DLD1 (cell line): Measurements from ENCODE around the gene EML1.

Experiments used
- in situ Hi-C: cut with HindIII; loops from 2 replicates; pipeline ENCODE4 v1.10.0; 2017; ENCODE audit warnings: low sequenced_read_pairs

The EML1 gene

DNA sequence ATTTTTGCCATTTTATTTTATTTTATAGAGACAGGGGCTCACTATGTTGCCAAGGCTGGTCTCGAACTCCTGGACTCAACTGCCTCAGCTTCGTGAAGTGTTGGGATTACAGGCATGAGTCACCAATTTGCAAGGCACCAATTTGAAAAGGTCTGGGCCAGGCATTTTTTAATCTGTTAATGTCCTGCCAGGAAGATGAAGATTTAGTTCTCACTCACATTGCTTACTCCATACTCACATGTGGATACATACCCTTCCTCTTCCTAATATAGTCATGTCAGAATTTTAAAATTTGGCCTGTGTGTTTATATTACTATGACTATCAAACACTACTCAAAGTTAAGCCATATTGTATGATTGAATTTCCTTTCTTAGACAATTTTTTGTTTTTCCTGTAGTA, 15.3 kb upstream of the EML1 start:
- in situ Hi-C loops, result loop anchor here (10.0 kb wide), 1 partner anchor 97 kb away; no protein-coding TSS in a partner anchor

DNA sequence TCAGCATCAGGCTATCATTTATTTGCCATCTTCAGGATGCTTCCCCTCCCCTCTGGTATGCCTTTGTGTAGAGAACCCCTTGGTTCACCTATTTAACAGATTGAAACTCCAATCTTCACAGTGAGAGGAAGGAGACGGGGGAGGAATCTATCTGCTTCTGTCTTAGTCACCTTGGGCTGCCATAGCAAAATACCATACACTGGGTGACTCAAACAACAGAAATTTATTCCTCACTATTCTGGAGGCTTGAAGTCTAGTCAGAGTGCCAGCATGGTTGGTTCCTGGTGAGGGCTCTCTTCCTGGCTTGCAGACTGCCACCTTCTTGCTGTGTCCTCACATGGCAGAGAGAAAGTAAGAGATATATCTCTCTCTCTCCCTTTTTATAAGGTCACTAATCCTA, 13.5 kb upstream of the EML1 start:
- in situ Hi-C loops, result loop anchor here (10.0 kb wide), 1 partner anchor 95 kb away; no protein-coding TSS in a partner anchor

DNA sequence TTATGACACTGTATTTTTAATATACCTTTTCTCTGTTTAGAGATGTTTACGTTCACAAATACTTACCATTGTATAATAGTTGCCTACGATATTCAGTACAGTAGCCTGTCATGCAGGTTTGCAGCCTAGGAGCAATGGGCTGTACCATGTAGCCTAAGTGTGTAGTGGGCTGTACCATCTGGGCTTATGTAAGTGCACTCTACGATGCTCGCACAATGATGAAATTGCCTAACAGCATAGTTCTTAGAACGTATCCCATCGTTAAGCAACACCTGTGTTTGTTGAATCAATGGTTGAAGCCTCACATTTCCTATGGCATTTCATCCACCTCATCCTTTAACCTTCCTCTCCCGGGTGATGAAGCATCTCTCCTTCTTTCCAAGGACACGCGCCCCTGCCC, 12.5 kb upstream of the EML1 start:
- in situ Hi-C loops, result no loop called here

DNA sequence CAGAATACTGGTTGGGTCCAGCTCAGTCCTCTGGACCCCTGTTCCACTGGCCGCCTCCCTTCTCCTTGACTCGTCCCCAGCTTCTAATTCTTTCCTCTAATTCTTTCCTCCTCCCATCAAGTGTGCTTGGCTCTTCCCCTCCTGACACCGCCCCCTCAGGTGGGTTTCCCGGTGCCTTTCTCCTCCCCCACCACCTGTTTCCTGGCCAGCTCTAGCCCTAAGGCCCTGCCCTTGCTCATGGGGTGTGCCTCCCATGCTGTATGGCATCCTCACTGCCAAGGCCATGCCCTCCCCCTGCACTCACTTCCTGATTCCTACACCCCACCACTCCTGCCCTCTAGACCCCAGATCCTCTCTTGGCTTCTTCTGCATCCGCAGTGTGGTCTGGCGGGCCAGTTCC, 12.1 kb upstream of the EML1 start:
- in situ Hi-C loops, result no loop called here

DNA sequence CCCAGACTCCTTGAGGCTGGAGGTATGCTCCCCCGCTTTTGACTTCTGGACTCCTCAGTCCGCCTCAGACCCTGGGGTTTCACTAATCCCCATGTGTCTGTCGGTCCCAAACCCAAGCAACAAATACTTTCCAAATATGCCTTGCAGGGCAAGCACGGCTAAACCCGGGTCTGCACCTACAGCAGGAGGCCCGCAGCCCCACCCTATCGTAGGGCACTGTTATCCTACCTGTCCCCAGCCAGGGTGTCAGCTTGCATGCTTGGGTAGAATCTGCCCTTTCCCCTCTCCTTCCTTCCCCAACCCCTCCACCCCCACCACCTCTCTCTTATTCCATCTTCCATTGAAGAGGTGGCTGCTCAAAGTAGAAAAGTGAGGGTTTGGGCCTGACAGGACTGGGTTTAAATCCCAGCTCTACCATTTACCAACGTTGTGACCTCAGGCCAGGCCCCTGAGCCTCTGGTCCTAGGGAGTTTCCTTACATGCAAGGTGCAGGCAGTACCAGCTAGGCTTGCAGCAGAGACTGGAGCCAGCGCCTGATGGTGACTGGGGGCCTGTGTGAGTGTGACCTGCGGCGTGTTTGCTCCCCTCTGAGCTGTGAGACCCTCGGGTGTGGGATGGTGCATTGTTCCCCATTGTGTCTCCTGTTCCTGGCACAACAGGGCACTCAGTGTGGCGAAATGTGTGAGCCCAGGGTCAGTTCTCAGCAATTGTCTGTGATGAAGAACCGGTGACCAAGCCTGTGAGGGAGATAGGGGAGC, 11.2 kb upstream of the EML1 start:
- in situ Hi-C loops, result no loop called here

DNA sequence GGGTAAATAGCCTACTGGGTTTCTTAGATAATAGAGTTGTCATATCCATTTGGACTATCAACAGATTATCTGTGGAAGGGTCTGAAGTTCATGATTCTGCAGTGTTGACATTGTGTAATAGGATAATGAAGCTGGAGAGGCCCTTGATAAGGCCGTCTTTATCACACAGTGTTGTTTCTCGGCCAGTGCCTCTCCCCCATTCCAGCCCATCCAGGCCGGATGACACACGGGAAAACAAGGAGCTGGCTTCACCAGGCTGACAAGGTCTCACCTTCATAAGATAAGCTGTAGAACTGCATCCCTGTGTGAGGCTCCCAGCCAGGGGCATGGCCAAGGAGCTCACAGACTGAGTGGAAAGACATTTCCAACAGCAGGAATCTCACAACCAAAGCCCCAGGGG, 8.7 kb upstream of the EML1 start:
- in situ Hi-C loops, result no loop called here

DNA sequence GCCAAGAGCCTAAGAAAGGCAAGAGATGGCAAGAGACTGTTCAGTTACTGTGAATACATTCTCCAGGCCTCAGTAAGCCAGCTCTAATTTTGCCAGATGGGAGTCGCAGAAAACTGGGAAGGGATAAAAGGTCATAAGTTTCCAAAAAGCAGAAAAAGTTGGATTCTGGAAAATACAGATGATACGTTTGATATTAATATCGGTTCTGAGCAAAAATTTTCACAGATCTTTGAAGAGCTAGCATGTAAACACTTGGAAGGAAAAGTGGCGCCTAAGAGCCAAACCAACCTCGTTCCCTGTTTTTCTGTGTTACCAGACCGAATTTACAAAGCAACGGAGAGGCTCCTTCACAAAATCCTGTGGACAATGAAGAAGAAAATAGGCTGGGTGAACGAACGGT, 7.8 kb upstream of the EML1 start:
- in situ Hi-C loops, result no loop called here

DNA sequence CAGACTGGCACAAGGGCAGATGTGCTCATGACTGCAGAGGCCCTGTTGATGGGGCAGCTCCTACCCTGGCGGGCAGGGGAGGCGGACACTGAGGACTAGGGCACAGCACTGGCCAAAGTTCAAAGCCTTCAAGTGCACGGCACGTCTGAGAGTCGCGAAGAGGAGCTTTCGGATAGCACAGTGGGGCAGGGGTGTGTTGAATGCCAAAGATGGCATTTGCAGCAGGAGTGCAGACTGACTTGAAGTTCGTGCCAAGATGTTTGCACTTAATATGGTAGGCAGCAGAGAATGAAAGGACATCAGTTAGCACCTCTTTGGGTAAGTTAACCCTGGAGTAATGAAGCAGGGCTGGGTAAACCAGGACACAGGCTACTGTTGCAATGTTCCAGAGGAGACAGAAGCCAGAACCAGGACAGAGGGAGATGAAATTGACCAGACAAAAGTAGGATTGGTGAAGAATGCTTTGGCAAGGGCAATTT, 6.7 kb upstream of the EML1 start:
- in situ Hi-C loops, result no loop called here

DNA sequence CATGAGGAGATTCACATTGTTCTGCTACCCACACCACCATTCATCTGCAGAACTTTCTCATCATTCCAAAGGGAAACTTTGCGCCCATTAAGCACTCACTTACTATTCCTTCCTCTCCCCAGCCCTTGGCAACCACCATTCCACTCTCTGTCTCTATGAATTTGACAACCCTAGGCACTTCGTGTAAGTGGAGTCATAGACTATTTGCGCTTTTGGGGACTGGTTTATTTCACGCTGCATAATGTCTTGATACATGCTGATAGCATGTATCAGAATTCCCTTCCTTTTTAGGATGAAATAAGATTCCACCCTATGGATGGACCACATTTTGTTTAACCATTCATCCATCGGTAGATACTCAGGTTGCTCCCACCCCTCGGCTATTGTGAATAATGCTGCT, 4.5 kb upstream of the EML1 start:
- in situ Hi-C loops, result no loop called here

DNA sequence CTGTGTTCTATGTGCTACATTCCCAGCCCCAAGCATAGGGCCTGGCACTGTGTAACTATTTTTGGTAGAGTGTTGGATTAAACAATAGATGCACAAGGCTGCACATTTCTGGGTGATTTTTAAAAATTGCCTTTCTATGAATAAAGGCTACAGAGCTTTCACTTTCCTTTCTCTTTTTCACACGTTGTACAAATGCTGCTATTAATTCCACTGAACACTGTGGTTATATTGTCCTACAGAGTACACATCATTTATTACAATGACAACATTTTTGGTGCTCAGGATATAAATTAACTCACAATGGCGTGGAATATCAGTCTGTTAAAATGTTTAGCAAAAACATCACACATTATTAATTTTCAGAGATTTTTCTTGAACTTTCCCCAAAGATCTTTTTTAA, 3.6 kb upstream of the EML1 start:
- in situ Hi-C loops, result no loop called here

DNA sequence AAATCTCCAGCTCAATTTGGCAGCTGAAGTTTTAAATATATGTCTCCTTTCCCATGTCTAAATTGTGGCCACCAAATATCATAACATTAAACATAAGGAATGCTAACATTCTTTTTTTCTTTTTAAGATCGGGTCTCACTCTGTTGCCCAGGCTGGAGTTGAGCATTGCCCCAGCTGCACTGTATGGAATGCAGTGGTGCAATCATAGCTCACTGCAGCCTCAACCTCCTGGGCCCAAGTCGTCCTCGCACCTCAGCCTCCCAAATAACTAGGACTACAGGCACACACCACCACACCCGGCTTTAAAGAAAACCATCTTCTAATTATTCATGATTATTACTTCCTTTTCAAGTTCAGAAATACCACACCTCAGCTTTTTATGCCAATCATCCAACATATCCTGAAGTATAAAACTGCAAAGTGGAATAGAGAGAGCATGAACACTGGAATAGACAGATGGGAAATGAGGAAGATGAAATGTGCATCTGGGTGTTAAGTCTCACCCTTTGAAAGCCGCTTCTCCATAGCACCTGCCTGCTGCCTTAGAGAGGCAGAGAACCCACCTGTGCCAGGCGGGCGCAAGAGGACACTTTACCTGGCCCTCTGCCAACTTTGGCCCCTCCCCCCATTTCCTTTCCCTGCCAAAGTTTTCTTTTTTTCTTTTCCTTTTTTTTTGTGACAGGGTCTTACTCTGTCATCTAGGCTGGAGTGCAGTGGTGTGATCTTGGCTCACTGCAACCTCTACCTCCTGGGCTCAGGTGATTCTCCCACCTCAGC, 2.8 kb upstream of the EML1 start:
- in situ Hi-C loops, result no loop called here

DNA sequence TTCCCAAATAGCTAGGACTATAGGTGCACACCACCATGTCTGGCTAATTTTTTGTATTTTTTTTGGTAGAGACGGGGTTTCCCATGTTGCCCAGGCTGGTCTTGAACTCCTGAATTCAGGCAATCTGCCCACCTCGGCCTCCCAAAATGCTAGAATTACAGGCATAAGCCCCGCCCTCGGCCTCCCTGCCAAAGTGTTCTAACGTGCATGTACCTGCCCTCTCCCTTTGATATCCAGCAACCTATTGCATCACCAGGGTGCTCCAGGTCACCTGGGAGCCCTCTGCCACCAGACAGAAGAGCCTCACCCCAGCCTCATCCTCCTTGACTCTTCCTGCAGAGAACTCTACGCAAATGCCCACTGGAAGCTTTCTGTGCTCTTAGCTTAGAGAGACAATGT, 2.2 kb upstream of the EML1 start:
- in situ Hi-C loops, result no loop called here

DNA sequence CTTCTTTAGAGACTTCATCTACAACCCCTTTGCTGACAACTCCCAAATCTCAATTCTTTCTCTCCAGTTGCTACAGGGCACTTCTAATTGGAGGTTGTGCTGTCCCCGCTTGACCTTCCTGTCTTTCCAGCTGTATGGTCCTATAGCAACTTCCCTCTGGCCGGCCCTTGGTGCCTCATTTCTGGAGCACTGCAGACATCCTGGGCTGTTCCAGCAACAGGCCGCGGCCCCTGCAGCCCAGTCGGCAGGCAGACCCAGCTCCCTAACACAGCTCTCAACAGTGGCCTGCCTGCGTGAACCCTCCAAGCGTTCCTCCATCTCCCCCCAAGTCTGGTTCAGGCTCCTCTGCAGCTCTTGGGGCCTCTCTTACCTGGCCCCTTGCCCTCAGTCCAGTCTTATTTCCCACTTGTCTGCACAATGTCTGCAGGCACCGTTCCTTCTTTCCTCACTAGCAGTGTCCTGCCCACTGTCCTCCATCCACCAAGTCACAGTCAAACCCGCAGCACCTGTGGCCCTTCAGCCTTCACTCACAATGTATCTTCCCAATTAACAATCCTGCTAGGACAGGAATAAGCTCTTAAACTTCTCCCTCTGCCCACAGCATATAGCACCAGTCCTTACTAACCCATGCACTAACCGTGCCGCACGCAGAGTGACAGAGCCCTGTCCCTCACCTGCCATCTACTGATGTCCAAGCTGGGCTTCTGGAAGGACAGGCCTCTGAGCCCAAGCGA, 1.6 kb upstream of the EML1 start:
- in situ Hi-C loops, result no loop called here

DNA sequence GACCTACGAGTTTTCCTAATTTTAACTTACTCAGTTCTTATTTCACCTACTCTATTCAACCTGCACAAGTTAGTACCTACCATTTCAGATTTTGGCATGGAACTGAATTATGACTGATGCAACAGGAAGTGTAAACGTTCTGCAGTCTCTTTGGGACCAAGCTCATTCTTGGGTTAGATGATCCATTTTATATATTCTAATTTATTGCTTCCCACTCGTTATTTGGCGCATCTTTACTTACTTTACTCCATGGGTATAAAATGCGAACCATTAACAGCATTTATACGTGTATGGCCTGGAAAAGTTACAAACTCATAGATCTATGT, 1.0 kb upstream of the EML1 start:
- in situ Hi-C loops, result no loop called here

DNA sequence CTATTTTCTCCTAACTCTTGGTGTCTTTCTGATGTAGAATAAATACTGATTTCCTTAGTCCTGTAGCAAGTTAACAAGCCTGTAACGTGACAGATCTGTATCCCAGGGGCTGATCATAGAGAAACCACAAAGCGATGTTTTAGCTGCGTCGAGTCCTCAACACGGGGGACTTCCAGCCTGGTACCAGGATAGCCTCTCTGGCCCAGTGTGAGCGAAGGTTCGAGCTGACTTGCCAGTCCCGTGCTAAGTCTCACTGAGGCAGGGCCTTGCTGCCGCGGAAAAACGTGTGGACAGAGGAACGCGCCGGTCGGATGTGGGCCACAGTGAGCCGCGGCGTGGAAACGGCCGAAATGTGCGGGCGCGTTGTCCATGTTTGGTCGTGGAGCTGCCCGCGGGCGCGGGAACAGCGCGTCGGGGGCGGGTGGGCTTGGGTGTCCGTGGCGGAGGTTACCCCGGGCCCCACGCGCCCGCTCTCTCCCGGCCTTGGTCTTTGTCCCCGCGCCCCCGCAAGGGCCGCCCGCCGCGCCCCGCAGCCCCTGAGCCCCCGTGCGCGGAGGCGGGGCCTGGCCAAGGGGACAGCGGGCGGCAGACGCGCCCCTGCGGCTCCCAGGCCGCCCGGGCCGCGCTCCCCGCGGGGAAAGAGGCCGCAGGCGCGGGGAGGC, 531 bp upstream of the EML1 start:
- in situ Hi-C loops, result no loop called here

DNA sequence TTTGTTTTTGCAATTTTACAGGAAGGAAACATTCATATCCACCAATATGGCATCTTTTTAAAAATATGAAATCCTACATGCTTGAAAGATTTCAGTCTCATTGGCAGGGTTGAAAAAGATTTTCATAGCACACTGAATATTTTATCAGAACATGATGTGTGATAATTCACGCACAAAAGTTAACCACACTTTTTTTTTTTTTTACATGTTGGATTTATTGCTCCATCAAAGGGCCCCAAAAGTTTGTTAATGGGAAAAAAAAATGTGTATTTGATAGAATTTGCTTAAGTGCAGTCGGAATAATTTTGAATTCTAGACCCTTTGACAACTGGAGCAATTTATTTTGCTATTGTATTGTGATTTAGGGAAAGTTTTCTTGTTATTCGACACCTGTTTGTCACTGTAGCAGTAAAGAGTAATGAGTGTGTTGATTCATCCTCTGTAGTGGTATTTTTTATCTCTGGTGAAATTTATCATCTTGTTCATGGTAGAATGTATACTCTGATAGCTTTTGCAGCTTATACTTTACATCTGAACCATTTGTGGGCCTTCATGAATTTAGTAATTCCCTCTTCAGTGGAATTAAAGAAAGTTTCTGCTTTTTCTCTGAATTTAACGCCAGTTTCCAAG, 1.1 kb downstream of the EML1 start:
- in situ Hi-C loops, result no loop called here

DNA sequence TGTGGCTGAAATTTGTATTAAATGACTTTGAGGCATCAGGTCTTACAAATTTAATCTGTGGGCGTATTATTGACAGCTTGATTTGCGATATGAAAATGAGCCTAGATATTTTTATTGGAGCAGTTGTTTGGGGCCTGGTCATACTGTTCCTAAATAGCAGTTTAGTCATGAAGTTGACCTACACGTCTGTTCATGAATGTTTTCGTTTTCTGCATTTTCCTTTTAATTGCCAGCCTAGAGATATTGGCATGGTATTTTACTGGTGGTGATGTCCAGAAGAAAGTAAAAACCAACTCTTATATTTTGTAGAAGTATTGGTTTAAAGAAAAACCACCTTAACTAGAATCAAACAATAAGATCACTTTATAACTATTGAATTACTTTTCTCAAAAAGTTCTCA, 1.8 kb downstream of the EML1 start:
- in situ Hi-C loops, result no loop called here

DNA sequence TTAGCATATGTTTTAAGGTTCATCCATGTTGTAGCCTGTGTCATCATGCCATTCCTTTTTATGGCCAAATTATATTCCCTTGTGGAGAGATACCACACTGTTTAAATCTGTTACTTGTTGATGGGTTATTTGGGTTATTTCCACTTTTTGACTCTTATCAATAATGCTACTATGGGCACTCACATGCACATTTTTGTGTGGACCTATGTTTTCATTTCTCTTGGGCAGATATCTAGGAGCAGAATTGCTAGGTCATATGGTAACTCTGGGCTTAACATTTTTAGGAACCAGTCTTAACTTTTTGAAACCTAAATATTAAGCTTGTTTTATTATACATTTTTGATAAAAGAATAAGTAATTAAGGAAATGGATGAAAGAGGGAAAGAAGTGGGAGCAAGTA, 4.0 kb downstream of the EML1 start:
- in situ Hi-C loops, result no loop called here

DNA sequence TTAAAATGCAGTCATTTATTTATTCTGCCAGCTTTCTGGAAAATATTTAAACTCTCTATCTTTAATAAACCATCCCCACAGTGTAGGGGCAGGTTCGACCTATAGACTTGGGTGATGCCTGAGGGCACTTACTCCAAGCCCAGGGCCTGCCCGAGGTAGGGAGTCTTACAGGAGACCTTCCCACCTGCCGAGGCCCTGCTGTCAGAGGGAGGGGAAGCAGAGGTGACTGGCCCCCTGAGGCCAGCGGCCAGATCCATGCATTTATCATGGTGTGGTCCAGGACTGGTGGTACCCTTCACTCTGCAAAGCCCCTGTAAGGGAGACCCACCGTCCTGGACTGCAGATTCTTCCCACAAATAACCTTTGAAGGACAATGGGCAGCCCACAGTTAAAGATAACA, 7.6 kb downstream of the EML1 start:
- in situ Hi-C loops, result no loop called here

DNA sequence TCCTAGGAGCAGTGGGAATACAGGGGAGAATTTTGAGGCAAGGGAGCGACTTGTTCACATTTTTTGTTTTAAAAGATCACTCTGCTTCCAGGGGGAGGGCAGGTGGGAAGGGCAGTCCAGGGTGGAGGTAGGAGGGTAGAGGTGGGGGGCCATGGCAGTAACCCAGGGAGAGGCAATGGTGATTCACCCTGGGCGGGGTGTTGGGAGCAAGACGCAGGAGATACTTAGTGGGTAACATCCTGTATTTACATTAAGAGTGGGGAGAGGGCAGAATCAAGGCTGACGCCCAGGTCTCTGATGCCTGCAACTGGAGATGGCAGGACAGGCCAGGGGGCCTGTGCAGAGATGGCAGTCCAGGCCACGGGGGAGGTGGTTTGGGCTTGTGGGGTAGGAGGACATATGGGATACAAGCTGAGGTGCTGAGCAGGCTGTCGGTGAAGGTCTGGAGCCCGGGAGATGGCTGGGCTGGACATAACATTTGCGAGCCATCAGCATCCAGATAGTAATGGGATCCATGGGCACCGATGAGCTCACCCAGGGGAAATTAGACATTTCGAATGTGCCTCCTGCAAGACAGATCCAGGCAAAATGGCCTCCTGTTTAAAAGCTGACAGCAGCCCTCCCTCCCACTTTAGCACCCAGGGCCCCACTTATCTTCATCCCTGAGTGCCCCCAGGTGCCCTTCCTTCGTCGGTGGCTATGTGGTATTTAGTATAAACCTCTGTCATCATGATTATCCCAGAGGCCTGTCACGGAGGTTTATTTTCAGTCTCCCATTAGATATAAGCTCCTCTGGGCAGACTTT, 9.3 kb downstream of the EML1 start:
- in situ Hi-C loops, result no loop called here
